GM19193 (cell line): ENCODE measurements around the gene IMPA2.

ENCODE experiments used
- POLR2A ChIP-seq: IDR thresholded peaks from 4 replicates; pipeline ENCODE4 v1.6.1; 2011; ENCODE audit not compliant: insufficient read depth, insufficient read length; ENCODE audit errors: extremely low read depth

Gene IMPA2

DNA sequence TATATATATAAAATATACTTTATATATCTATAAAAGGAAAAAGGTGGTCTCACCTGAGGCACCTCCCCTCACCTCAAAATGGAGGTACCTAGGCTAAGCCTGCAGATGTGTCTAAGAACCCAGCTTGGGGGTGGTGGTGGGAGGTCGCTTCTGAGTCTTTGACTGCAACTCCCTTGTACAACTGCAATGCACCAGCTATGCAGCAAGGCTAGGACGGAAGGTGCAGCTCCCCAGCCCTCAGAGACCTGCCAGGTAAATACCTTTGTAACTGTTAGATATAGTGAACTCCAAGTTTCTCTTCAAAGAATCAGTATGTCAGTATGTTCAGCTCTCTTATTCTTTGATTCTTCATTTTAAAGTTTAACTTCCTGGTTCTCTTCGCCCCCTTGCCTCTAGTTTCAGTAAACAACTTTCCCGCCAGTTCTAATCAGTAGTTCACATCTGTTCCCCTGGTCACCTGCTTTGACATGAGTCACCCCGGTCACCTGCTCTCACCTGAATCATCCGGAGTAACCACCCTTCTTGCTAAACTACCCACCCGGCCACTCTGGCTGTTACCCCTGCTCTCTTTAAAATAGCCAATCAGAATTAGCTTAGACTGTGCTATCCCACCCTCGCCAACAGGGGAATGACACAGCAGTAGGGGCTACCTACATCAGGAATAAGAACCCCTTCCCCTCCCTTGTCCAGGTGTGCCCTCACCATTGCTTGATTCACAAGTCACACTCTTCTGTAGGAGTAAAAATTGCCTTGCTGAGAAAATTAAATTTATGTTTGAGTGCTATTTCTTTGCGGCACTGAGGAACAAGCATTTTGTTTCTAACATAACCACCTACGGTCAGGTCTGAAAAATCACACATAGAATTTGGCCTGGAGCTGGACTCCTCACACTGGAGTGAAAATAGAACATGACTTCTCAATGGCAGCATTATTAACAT, 24.7 kb upstream of the IMPA2 start:
- no peak for TF ChIP-seq POLR2A

DNA sequence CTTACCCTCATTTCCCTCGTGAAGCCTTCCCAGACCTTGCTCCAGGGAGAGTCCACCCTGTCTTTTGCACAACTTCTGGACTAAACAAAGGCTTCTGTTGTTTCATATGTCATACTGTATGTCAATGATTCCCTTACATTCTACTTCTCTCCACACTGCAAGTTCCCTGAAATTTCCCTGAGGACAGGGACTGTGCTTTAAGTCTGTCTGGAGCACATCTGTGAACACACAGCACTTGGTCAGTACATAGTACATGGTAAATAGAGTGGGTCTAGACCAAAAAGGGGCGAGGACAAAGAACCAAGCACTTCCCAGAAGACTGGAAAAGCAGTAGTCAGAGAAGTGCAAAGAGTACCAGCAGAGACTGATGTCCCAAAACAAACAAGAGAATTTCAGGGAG, 23.7 kb upstream of the IMPA2 start:
- TF ChIP-seq POLR2A, result no peak

DNA sequence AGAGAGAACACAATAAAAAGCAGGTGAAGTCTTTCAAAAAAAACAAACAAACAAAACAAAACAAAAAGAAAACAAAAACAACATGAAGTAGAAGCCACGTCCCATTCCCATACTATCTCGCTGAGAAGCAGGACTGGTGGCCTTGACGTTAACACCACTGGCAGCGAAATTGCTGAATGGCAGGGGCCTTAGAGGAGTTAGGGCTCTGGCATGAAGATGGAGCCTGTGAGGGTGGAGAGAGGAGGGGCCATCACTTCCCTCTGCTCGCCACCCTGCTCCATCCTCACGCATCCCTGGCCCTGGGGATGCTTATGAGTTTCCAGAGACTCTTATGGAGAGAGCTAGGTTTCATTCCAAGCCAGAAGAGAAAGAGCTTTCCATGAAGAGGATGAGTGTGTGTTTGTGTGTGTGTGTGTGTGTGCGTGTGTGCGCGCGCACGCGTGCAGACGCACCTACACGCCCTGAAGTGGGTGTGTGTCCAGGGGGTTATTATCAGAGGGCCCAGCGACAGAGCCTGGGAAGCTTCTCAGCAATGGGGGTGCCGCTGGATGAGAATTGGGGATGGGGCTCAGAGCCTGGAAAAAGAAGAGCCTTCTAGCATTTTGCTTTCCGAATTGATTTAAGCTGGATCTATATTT, 20.4 kb upstream of the IMPA2 start:
- no peak for TF ChIP-seq POLR2A

DNA sequence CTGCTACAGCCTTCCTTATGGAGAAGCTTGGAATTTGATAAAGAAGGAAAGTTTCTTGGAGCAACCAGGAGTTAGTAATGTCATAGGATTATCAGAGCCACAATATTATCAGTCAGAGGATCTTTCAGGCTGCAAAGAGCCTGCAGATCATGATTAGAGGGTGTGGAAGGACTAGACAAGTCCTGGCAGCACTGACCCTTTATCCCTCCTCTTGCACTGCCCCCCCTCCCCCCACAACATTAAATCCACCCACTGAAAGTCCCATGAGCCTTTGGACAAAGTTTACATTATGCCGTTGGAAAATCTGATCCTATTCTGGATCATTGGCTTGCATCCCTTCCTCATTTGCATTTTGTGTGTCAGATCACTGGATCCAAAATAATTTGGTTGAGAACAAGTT, 18.7 kb upstream of the IMPA2 start:
- no peak for TF ChIP-seq POLR2A

DNA sequence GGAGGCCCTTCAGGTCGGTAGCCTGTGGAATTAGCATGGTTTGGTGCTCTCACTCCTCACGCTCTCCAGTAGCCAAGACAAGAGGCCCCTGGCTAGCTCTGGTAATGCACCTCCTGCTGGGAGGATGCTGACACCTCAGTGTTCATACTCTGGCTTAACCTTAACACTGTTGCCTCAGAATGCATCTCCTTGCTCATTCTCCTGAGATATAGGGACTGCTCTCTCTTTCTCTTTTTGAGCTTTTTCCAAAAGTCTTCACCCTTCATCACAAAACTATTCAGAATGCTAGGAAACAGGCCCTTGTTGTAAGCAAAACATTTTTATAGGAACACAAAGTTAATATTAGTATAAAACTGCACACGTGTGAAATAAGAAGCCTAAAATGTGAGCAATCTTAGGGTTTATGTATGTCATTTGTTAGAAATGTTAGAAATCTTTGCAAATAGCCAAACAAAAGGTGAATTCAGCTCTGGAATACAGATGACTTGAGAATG, 17.3 kb upstream of the IMPA2 start:
- no peak for TF ChIP-seq POLR2A

DNA sequence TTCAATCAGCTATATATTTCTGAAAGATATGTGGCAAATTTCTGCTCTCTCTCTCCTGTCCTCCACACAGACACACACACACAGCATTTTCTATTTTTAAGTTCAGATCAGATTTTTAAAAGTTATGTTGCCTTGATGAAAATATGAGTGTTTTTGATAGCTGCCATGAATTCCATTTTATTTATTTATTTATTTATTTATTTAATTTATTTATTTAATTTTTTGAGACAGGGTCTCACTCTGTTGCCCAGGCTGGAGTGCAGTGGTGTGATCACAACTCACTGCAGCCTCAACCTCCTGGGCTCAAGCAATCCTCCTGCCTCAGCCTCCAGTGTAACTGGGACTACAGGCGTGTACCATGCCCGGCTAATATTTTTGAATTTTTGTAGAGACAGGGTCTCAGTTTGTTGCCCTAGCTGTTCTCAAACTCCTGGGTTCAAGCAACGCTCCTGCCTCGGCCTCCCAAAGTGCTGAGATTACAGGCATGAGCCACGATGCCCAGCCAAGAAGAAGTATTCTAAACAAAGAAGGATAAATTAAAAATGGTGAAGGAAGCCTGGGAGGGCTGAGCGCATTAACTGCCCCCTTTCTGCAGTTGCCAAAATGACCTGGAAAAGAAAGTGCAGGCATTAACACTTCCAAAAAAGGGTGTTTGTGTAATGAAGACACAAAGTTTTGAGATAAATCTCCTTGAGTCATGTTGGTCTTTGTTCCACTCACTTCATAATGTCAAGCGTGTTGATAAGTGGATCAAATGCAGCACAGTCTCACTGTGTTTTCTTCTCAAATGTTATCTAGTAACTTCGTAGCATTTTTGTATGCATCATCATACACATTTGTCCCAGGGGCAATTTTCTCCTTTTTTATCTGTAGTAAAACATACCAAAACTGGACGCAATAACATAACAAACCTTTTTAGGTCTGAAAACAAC, 11.1 kb upstream of the IMPA2 start:
- no peak for TF ChIP-seq POLR2A

DNA sequence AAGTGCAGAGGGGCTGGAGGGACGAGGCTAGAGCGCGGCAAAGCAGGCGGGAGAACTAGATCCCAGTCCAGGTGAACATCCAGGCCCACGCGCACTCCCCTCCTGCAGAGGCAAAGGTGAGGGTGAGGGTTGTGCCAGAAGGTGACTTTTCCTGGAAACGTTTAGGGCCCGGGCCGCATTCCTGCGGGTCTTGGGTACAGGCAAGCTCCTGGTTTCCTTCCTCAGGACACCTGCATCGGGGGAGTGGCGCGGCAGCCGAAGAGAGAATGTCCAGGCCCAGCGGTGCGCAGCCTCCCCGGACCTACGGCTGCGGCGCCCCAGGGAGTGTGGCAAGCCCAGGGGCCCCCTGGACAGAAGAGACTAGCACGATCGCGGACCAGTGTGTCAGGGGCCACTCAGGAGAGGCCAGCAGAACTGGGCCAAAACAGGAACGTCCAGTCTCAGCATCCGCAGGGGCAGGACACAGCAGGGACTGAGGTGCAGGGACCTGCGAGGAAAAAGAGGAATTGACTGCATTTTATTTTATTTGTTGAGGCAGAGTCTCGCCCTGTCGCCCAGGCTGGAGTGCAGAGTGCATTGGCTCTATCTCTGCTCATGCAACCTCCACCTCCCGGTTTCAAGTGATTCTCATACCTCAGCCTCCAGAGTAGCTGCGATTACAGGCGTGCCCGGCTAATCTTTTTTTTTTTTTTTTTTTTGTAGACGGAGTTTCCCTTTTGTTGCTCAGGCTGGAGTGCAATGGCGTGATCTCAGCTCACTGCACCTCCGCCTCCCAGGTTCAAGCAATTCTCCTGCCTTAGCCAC, 8.7 kb upstream of the IMPA2 start:
- TF ChIP-seq POLR2A, result no peak

DNA sequence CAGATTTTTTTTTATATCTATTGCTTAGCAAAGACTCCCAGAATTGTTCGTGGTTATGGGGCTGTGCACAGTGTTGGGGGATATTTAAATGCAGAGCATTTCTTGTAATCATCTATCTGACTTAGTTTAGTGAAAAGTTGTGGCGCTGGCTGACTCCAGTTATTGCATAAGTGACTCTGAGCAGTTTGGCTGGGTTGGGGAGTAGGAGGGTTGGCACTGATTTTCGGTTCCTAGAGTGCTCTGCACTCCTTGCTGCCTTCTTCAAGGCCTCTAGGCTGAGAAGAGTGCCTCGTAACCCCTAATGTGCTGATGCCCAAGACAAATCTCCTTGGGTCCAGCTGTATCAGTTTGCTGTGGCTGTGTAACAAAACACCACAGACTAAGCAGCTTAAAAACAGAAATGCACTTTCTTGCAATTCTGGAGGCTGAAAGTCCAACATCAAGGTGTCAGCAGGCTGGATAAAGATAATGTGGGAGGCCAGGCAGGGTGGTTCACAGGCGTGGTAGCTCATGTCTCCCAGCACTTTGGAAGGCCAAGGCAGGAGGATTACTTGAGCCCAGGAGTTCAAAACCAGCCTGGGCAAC, 6.5 kb upstream of the IMPA2 start:
- TF ChIP-seq POLR2A, result no peak

DNA sequence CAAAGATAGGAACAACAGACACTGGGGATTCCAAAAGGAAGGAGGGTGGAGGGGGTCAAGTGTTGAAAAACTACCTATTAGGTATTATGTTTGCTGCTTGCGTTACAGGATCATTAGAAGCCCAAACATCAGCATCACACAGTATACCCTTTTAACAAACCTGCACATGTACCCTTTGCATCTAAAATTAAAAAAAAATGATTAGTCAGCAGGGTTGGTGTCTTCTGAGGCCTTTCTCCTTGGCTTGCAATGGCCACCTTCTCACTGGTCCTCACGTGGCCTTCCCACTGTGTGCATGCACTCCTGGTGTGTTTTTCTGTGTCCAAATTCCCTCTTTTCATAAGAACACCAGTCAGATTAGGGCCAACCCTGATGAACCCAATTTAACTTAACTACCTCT, 5.6 kb upstream of the IMPA2 start:
- TF ChIP-seq POLR2A, result no peak

DNA sequence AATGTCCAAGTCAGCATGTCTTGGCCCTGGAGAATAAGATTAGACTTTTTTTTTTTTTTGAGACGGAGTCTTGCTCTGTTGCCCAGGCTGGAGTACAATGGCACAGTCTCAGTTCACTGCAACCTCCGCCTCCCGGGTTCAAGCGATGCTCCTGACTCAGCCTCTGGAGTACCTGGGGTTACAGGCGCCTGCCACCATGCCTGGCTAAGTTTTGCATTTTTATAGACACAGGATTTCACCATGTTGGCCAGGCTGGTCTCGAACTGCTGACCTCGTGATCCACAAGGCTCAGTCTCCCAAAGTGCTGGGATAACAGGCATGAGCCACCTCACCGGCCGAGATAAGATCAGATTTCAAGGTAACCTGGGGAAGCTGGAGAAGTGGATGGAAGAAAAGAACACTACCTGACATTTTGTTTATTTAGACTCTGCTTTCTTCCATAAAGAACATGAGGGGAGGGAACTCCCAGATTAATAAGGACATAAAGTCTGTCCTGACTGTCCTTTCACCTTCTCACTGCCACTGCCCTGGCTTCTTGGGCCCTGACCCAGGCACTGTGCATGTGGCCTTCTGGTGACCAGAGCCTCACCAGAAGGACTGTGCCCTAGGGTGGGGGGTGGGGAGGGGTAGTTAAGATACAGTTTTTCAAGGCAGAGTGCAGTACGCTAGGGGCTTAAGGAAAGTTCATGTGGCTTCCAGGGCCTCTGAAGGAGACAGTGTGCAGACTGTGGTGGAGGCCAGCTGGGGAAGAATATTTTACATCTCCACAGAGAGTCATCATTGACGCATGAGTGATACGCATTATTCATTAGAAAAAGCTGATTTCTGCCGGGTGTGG, 4.8 kb upstream of the IMPA2 start:
- no peak for TF ChIP-seq POLR2A

DNA sequence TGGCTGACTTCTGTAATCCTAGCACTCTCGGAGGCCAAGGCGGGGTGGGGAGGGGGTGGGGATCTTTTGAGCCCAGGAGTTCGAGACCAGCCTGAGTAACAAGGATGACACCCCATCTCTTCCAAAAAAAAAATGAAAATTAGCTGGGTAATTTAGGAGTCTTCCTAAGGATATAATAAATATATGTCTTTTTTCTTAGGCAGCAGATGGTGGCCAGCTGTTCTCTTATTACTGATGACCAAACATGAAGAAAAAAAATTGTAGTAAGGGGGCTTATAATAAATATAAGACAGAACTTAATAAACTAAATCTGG, 4.2 kb upstream of the IMPA2 start:
- no peak for TF ChIP-seq POLR2A

DNA sequence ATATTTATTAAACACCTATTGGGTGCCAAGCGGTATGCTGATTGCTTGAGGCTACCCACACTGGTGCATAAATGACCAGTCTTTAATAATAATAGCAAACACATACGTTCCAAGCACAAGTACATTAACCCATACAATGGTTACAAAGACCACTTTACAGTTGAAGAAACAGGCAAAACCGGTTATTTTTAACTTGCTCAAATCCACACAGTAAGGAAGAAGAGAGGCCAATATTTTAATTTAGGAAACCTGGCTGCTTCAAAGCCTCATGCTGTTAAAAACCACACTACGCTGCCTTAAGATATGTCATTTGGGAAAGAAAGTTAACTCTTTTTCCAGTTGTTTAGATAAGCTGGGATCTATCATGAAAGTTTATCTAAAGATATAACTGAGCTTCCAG, 2.4 kb upstream of the IMPA2 start:
- TF ChIP-seq POLR2A, result no peak

DNA sequence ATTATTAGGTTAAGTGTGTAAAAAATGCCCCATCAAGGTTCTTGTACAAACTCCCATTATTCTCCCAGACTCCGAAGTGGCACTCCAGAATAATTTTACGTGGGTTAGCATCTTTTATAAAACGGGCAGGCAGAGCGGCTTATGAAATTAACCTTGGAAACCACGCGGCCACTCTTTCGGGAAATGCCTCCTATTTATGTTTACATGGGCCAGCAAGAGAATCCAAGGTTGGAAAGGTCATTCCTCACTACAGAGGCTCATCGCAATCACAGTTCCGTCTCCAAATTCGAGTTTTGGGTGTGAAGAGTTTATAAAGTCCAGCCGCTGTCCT, 1.2 kb upstream of the IMPA2 start:
- TF ChIP-seq POLR2A, result no peak
